ENCODE results near the gene IL13.

The IL13 gene

DNA sequence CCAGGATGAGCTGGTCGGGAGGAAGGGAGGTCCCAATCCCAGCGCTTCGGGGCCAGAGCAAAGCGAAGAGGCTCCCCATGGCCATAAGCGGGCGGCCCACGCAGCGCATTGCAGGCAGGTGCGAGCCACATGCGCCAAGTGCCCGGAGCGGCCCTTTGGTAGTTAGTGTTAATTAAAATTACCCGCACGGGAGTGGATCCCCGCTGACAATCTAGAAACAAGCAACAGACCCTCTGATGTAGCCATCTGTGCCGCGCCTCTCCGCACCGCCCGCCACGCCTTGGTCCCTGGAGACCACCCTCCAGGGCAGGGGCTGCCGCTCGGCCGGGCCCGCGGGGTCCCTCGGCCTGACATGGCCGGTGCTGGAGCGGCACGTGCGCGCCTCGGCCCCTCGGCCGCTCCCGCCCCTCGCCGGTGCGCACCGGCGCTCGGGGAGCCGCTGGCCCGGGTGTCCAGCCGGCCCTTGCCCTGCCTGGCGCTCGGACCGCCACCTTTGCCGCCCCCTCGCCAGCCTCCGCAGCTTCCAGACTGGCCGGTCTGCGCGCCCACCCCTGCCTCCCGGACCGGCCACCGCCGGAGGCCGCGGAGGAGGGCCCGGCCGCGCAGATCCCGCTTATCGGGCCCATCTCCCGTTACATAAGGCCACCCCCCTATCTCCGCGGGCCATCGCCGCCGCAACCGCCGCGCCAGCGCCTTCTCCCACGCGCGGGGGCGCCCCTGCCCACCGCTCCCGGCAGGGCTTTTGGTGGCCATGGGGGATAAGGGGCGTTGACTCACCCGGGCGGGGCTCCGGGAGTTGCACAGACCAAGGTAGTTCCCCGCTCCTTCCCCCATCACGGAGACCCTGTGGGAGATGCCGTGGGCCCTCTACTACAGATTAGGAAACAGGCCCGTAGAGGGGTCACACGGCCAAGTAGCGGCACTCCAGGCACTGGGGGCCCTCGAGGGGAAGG lies 1.9 kb upstream of the IL13 start:
- DNase-seq (ENCODE audit: low read depth, low spot score) = peak; percentile 54

DNA sequence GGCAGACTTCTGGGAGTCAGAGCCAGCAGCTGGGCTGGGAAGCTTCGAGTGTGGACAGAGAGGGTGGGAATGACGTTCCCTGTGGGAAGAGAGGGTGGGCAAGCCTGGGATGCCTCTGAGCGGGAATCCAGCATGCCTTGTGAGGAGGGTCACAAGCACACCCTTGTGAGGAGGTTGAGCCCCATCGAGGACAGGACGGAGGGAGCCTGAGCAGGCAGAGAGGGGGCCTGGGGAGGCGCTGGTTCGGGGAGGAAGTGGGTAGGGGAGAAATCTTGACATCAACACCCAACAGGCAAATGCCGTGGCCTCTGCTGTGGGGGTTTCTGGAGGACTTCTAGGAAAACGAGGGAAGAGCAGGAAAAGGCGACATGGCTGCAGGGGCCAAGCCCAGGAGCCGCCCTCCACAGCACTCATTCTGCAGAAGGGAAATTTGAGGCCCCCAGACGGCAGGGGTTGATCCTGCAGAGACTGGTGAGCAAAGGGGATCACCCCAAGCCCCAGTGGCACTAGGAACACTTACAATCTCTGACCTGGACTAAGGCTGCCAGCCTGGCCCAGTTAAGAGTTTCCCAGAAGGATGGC lies 1.1 kb upstream of the IL13 start:
- DNase-seq (ENCODE audit: low read depth, low spot score) = no peak

DNA sequence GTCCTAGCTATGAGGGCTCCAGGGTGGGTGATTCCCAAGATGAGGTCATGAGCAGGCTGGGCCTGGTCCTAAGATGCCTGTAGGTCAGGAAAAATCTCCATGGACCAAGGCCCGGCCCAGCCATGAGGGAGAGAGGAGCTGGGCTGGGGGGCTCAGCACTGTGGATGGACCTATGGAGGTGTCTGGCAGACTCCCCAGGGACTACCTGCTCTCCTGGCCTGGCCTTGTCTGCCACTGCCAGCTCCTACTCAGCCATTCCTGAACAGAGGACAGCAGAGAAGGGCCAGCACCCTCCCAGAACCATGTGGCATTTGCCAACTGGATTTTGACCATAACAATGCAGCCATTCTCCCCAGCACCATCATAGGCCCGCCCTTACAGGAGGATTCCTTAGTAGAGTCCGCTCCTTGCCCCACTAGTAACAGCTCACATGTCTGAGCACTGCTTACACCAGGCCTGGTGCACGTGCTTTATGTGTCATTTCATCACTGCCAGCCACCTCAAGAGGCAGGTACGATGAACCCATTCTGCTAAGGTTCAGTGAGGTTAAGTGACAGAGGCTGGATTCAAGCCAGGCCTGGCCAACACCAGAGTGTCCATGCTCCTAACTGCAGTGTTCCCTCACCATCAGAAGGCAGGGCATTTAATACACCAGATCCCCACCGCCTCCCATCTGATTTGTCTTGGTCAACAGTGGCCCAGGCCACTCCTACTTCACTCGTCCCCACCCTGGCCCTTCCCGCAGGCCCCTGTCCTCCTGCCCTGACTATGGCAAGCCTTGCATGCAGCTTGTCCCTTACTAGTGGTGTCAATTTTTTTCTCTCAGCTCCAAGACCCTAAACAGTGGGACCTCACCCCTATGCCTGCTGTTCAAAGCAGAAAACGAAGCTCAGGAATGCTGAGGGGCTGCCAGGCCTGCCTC lies 669 bp downstream of the IL13 start:
- no peak for DNase-seq (ENCODE audit: low read depth, low spot score)

GRCh38 chr5:132659598-132660493 lies 1.9 kb downstream of the IL13 start:
- no peak for DNase-seq (ENCODE audit: low read depth, low spot score)

DNA sequence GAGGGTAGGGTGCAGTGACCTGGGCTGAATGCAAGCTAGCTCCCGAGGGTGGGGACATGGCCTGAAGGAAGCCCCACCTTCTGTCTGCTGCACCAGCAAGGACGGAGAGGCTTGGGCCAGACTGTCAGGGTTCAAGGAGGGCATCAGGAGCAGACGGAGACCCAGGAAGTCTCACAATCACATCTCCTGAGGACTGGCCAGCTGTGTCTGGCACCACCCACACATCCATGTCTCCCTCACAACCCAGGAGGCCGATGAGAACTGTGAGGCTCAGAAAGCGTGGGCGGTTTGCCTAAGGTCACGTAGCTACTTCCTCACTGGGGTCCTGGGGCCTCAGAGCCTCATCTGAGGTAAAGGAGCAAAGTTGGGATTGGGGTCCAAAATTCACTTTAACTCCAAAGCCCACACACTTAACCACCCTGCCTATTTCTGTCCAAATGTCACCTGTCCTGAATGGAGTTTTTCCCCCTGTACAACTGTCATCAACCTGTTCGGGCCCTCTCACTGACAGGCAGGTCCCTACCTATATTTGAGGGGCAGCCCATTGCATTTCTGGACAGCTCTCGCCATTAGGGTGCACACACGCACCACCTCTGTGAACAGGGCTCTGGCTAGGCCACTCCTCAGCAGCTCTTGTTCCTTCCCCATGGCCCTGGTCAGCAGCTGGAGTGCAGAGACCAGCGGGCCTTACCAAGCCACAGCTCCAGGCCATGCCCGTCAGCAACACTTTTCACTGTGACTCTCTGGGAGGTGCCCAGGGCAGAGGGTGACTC lies 3.4 kb downstream of the IL13 start:
- DNase-seq (ENCODE audit: low read depth, low spot score) = no peak

DNA sequence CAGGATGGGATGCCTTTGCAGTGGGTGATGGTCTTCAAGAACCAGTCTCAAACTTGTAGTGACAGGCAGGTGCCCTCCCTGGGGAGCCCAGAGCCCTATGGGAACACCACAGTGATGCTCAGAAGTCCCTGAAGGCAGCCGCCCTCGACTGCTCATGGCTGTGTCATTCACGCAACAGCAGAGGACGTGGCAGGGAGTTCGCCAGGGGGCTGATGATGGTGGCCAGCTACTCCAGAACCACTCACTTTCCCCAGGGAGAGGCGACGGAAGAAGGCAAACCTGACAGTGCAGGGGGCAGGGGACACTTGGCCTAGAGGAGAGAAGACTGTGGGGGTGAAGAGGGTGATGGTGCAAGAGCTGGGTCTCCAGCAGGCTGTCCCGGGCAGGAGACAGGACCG lies 4.0 kb downstream of the IL13 start:
- DNase-seq (ENCODE audit: low read depth, low spot score) = no peak

GRCh38 chr5:132662925-132663770 lies 5.2 kb downstream of the IL13 start:
- peak; percentile 48 for DNase-seq (ENCODE audit: low read depth, low spot score)

- DNase-seq (ENCODE audit: low read depth, low spot score) = no peak
These were observed 6.1 kb downstream of the IL13 start for GRCh38 chr5:132663771-132664695.

- no peak for DNase-seq (ENCODE audit: low read depth, low spot score)
These were observed 6.8 kb downstream of the IL13 start for GRCh38 chr5:132664696-132665209.

GRCh38 chr5:132665574-132666080 lies 7.7 kb downstream of the IL13 start:
- no peak for DNase-seq (ENCODE audit: low read depth, low spot score)

GRCh38 chr5:132666310-132667123 lies 8.5 kb downstream of the IL13 start:
- DNase-seq (ENCODE audit: low read depth, low spot score) = no peak

GRCh38 chr5:132667309-132667708 lies 9.3 kb downstream of the IL13 start:
- DNase-seq (ENCODE audit: low read depth, low spot score) = no peak

- peak; percentile 16 for DNase-seq (ENCODE audit: low read depth, low spot score)
These were observed 10.1 kb downstream of the IL13 start for GRCh38 chr5:132667761-132668705.

- no peak for DNase-seq (ENCODE audit: low read depth, low spot score)
These were observed 10.9 kb downstream of the IL13 start for GRCh38 chr5:132668706-132669454.

GRCh38 chr5:132669455-132669820 lies 11.5 kb downstream of the IL13 start:
- no peak for DNase-seq (ENCODE audit: low read depth, low spot score)
